ENCODE measurements around the gene UACA. TPM values are rescaled to one million over a fixed set of nuclear protein-coding genes. Genes with fewer than 3 reads are reported as not detected.

UACA gene
- total and polyA plus RNA-seq, 9 of the 15 experiments (the other 6 are each of a cell fraction or from before 2014, with no cell fraction given), result 0.06 to 0.33 (median 0.15) TPM; not detected in 5

GRCh38 chr15:70775160-70775559, 11.8 kb upstream of the UACA start (continued):
- no peak for TF ChIP-seq HNRNPK (IDR thresholded peaks at IDR 0.05; ENCODE audit: low read depth, low read length, poor library complexity, severe bottlenecking)

GRCh38 chr15:70772402-70772801, 9.0 kb upstream of the UACA start:
- no peak for ATAC-seq
- no peak overlapping the region for H2AFZ ChIP-seq (ENCODE audit: low read depth, low read length)
- no peaks in the 10 kb centered on the region for H3K9me3 ChIP-seq (replicated peaks; ENCODE audit: control insufficient read depth, insufficient read depth, low read depth, low read length)
- no peak for FAIRE-seq
- no peak overlapping the region for H3K4me3 ChIP-seq
- no peaks in the 10 kb centered on the region for H3K79me2 ChIP-seq (ENCODE audit: control insufficient read depth, insufficient read depth, low read length)
- no peak for DNase-seq (ENCODE audit: extremely low read depth in 1 of 4, low spot score in 3 of 4)
- no TSS peak for BruUV-seq (replicated peaks)
- in situ Hi-C loops (cut with MboI), result no loop called here
- no peaks in the 10 kb centered on the region for H4K20me1 ChIP-seq (replicated peaks; ENCODE audit: control insufficient read depth, insufficient read depth, low read length)
- TF ChIP-seq, protein P1, sequence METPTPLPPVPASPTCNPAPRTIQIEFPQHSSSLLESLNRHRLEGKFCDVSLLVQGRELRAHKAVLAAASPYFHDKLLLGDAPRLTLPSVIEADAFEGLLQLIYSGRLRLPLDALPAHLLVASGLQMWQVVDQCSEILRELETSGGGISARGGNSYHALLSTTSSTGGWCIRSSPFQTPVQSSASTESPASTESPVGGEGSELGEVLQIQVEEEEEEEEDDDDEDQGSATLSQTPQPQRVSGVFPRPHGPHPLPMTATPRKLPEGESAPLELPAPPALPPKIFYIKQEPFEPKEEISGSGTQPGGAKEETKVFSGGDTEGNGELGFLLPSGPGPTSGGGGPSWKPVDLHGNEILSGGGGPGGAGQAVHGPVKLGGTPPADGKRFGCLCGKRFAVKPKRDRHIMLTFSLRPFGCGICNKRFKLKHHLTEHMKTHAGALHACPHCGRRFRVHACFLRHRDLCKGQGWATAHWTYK (CRISPR knock-in tag; IDR thresholded peaks at IDR 0.05), result no peak
- TF ChIP-seq ARHGAP35 (IDR thresholded peaks at IDR 0.05; ENCODE audit: partially characterized antibody), result no peak
- TF ChIP-seq, protein P2, sequence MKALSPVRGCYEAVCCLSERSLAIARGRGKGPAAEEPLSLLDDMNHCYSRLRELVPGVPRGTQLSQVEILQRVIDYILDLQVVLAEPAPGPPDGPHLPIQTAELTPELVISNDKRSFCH (CRISPR knock-in tag; IDR thresholded peaks at IDR 0.05), result no peak
- TF ChIP-seq, protein P2 (tag; IDR thresholded peaks at IDR 0.05), result no peak
- TF ChIP-seq HLTF (IDR thresholded peaks at IDR 0.05), result no peak
- no peak for TF ChIP-seq FOXP1 (CRISPR knock-in tag; IDR thresholded peaks at IDR 0.05)
- TF ChIP-seq HDAC2 (IDR thresholded peaks at IDR 0.05), result no peak
- intact Hi-C loops (cut with micrococcal nuclease), result no loop called here
- H3K4me2 ChIP-seq (ENCODE audit: insufficient read depth, low read length), result no peak overlapping the region
- no peak overlapping the region for H3K9ac ChIP-seq (ENCODE audit: insufficient read depth in 1 of 2, low read depth in 2 of 2, low read length in 2 of 2)
- ChIA-PET POLR2A (no interaction called here), CTCF (ENCODE audit: low intra/inter-chr PET ratio) (no interaction called here)
- H3K36me3 ChIP-seq (ENCODE audit: control insufficient read depth, insufficient read depth, low read length), result no peaks in the 10 kb centered on the region
- WGBS (ENCODE audit: insufficient coverage, low coverage, missing lambda C conversion rate), result 0% methylated on average over 1 of the region's 3 CpGs
- H3K9me1 ChIP-seq (ENCODE audit: control insufficient read depth, insufficient read depth, low read length), result no peaks in the 10 kb centered on the region
- no peaks in the 10 kb centered on the region for H3K4me1 ChIP-seq (replicated peaks in 1 of 2; ENCODE audit: control insufficient read depth in 2 of 2, insufficient read depth in 2 of 2, low read length in 2 of 2)
- H3K27me3 ChIP-seq (ENCODE audit: control insufficient read depth in 2 of 2, insufficient read depth in 2 of 2, low read length in 2 of 2), result no peaks in the 10 kb centered on the region; a peak in 2 of 5 replicates
- H3K27ac ChIP-seq (ENCODE audit: extremely low read depth, low read depth, low read length), result no peak overlapping the region

Data from K562 (cell line).